HG02642 (cell line): ENCODE results near the gene MACROD2.
A peak's percentile ranks its signal among the peaks of the same experiment; 100 is the strongest.

Source experiments
- ATAC-seq: cut with Tn5 transposase; IDR thresholded peaks from one replicate; pipeline ENCODE4 v1.9.1; 2021; ENCODE audit warnings: mild to moderate bottlenecking; ENCODE audit not compliant: unreplicated experiment, poor library complexity

Gene MACROD2

DNA sequence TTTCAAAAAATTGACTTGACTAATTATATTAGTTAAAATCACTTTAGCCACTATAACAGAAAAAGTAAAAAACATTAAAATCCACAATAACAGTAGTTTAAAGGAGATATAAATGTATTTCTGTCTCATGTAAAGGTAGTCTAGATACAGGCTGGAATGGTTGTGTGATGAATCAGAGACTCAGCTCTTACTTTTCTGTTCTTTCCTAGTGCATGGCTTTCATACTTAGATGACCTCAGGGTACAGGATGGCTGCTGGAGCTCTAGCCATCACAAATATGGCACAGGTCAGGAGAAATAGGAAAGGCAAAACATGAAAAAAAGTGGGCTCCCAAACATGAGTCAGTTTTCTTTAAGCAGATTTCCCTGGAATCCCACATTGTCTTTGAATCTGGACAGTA lies 499.8 kb downstream of the MACROD2 start:
- no peak for ATAC-seq

DNA sequence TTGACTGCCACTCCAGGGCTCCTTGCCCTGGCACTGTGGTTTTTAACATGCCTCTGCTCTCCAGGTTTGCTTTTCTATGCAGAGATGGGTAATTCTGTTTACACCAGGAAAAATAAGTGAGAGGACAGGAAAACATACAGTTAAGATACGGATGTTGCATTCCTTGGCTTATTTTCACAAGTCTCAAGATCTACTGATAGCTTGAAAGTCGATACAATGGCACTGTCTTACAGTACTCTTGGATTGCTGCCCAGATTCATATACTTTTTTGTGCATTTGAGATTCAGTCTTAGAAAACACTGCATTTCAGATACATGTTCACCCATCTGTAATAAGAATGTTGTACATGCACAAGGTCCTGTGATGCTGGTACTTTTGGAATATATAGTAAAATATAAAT lies 501.7 kb downstream of the MACROD2 start:
- no peak for ATAC-seq

DNA sequence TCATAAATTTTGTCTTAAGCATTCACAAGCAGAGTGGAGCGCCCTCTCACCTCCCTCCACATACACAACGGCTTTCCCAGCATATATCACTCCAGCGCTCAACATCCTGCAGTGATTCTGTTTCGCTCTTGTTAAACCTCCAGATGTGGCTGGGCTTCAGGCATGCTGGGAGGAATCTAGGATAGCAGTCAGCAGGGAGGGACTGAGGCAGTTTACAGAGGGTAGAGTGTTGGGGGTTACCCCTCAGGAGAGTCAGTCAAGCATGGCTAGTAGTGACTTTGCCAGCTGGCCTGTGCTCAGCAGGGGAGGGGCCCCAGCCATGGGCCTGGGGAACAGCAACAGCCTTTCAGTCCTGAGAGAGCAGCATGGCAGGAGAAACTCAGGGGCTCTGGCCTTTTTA lies 503.5 kb downstream of the MACROD2 start:
- ATAC-seq = no peak

DNA sequence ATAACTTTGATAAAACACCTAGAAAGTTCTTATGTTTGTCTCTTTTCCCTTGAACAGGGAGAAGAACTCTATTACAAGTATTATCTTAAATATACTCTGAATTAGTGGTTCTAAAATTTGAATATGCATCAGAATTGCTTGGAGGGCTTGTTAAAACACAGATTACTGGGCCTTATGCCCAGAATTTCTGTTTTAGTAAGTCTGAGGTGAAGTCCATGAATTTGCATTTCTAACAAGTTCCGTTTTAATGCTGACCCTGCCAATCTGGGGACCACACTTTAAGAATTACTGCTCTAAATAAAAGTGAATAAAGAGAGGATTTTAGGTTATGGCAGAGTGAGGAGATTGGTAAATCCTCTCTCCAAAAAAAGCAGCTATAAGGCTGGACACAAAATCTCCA lies 510.2 kb downstream of the MACROD2 start:
- no peak for ATAC-seq

DNA sequence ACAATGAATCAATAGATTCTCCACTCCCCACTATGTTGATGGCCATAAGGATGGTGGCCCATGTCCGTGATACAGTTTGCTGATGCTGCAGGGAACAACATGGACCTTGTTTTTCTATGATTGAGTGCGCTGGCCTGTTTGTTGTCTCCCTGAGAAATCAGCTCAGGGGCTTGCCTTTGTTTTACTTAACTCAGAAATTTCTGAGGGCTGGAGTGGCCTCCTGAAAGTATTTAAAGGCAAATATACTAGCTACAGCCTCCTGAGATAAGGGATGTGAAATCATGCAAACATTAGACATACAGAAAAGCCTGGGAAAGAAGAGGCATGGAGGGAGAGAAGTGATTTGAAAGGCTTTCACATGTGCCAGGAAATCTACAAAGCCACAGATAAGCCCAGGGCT lies 512.4 kb downstream of the MACROD2 start:
- ATAC-seq = no peak

DNA sequence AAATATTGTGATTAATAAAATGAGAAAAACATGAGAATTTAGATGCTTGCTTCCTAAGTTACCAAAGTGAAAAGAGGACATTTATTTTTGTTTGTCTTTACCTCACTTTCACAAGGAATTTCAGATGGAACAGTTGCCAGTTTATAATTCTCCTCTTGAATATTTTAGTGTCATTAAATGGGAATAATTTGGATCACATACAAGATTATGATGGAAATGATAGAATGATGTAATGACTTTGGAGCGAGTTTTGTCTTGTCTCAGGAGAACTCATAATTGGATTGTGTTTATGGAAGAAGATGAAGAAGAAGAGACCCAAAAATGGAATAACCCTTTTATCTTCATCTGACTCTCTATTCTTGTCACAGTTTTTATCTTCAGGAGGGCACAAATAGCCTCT lies 515.0 kb downstream of the MACROD2 start:
- no peak for ATAC-seq

DNA sequence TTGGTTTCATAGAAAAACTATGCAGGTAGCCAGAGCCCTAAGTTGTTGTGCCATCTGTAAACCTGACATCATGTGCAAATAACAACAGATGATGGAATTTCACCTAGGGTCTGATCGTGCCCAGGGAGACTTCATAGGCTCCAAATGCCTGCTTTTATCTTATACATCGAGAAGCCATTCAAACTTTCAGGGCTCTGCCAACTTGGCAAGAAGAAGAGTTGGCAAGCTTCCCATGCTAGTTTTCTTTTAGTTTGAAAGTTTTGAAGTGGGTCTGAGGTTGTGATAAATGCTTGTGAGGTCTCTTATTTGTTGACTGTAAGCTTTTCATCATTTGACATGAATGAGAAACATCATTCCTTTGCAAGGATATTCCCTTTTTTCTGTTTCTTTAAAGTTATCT lies 517.5 kb downstream of the MACROD2 start:
- ATAC-seq = no peak

DNA sequence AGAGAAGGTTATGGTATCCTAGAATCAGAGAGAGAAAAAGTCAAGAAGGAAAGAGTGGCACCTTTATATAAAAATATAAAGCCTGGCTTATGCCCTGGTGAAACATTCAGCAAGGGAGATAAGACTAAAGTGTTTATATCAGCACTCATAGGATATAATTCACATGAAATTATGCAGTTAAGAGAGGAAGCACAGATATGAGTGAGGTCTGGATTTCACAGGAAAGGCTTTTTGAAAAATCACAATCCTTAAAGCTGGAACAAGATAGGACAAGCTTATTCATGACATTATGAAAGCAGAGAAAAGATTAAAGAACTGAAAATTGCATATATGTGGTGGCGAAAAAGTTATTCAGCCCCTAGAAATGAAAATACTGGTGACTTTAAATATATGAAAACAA lies 523.3 kb downstream of the MACROD2 start:
- no peak for ATAC-seq

DNA sequence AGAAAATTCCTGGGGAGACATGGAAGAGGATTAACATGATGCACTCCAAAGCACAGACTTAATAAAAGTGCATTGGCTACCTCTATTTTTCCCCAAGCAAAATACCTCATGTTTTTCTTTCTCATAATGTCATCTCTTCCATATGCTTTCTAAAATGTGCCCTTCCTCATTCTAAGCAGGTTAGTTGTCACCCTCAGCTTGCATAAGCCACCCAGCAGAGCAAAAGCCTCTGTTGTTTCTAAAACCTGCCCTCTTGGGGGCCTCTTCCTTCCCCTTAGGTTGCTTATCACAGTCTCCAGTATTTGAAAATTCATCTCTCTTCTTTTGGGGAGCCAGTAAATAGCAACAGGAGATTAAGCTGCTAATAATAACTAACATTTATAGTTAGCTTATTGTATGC lies 525.7 kb downstream of the MACROD2 start:
- ATAC-seq = no peak

DNA sequence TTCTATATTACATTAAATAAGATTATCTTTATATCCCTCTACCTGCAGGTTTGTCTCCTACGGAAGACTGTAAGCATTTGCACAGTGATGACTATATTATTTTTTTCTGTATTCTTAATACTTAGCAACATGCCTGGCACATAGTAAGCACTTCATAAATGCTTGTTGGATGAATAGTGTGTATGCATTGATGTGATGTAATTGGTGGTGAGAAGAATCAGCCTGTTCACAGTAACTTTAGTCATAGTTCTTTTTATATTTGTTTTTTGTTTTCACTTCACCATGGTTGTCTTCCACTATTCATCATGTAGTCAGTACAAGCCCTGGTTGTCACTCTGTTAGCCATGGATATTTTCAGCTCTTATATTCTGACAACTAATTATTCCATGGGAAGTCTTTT lies 526.1 kb downstream of the MACROD2 start:
- ATAC-seq = no peak

DNA sequence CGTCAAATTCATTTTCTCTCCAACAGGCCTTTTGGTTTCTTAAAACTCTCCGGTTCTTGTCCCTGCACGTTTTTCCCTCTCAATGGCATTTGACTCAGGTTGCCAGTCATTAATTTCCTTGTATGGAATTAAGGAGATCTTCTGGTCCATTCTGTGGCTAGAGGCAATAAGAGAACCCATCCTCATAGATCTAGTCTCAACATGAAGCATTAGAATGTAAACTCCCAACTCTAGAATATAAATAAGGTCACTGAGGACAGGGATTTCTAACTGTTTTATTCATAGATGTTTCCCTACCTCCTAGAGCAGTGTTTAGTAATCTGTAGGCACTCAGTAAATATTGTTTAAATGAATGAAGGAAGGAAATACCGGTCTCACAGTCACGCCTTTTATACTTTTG lies 527.3 kb downstream of the MACROD2 start:
- no peak for ATAC-seq

DNA sequence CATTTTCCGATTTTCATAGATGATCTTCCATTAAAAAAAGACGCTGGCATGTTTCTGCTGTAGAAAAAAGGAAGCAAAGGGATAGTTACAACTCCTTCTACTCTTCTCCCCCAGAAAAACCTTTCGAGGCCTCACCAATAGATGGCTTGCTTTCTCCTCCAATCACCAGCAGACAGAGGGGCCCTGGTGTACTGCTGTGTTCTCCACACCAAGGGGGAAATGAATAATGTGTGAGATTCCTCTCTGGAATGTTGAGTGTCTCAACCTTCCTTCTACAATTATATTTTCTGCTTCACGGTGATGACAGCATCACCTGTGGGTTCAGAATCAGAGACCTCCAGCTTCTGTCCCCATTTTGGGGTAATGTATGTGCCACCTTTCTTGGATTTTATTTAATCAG lies 527.8 kb downstream of the MACROD2 start:
- no peak for ATAC-seq

DNA sequence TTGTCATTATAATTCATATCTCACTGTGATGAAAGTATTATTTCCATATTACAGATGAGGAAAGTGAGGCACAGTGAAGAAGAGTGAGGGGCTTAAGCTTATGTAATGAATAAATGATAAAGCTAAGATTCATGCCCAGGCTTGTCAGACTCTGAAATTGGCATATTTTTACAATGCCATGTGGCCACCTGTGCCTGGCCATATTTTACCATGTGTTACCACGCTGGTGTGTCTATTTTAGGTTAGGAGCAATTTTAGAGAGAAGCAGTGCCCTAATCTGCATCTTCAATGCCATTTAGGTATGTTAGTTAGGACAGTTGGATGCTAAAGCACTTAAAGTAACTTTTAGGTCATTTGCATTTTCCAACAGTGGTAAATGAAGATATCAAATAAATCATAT lies 530.1 kb downstream of the MACROD2 start:
- no peak for ATAC-seq

DNA sequence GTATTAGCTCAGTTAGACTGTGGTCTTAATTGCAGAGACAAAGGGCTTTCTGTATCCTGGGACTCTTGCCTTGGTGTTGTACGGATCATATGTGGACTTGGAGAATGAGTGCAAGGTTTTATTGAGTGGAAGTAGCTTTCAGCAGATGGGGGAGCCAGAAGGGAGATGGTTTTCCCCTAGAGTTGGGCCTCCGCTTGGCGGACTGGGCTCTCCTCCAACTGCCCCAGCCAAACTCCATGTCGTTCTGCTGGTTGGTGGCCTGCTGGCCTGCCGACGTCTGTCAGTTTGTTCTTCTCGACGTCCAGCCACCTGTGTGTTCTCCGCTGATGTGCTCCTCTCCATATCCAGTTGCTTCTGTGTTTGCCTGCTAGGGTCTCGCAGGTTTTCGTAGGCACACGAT lies 531.6 kb downstream of the MACROD2 start:
- no peak for ATAC-seq

DNA sequence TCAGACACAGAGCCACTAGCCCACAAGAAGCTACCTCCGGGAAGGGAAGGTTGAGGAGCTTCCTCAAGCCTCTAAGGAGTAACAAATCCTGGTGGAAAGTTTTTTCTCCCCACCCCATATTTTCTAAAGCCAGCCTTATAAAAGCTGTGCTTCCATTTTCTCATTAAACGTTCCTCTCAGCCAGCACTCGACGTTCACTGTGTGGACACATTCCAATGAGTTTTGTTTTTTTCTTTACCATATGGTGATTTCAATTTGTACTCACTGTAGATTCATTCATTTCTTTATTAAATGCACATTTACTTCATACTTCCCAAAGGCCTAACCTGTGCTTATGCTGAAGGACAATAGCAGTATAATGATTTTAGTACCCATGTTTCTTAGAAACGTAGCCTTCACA lies 536.5 kb downstream of the MACROD2 start:
- ATAC-seq = no peak

DNA sequence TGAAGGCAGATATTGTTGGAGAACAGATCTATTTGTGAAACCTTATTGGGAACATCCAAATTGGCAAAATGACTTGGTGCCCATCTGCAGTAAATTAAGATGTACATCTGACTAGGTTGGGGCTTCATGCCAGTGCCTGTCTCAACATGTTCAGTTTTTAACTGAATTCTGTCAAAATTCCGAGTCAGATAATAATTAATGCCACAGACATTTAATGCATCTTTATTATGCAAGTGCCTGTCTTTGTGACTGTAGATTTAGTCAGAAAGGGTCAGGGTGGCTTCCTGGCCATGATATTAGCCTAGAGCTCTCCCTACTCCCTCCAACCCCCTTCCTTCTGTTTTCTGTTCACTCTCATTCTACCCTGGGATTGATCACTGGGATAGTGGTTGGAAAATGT lies 541.4 kb downstream of the MACROD2 start:
- ATAC-seq = no peak

DNA sequence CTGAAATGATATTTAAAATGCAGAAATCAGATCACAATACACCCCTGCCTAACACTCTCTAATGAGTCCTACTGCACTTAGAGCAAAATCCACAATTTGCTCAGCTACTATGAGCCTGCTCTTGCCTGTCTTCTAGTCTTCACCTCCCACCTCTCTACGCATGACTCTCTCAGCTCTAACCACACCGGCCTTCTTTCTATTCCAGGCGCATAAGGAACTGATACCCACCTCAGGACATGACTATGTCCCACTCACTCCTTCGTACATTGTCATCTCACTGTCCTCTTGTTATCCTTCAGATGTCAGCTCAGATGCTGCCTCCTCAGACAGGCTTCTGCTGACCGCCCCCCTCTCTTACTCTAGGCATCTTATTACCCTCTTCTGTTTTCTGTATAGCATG lies 543.1 kb downstream of the MACROD2 start:
- ATAC-seq = peak; percentile 97

DNA sequence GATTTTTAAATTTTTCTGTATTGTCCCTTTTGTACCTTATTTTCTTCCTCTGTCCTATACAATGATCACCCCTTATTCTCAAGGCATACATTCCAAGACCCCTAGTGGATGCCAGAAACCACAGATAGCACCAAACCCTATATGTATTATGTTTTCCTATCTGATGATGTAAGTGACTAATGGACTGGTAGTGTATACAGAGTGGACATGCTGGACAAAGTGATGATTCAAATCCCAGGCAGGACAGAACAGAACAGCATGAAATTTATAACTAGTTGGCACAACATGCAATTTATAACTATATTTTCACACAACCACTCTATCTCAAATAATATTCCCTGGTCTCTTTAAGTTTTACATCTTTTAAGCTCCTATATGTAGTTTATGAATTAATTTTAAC lies 547.7 kb downstream of the MACROD2 start:
- ATAC-seq = no peak

DNA sequence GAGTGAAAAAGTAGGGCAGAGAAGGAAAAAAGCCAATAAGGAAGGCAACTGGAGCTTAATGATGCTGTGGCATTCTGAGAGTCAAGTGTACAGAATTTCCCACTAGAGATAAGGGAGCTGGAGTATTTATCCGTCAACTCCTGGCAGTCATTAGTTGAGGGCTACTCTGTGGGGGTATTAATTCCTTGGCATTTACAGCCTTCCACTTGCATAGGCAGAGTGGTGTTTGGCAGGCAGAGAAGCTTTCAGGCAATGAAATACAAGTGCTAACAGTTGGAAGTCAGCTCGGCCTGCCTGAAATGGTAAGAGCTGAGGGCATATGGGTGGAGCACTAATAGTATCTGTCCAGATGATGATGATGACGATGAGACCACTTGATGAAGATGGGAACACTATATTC lies 549.4 kb downstream of the MACROD2 start:
- ATAC-seq = no peak

DNA sequence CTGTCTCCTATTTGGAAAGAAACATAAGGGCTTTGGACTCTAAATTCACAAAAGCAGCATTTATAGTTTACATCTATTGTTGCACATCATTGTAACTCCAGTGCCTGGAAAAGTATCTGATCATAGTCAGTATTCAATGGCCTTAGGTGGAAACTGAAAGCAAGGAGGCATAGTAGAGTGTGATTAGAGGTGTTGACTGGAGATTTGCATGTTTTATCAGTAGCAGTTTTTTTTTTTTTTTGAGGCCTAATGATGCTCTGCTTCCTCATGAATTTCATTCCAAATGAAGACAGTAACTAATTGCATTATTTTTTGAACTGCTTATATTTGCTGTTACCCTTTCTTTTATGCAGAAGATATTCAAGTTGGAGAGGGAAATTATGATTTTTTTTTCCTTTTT lies 555.3 kb downstream of the MACROD2 start:
- ATAC-seq = no peak

DNA sequence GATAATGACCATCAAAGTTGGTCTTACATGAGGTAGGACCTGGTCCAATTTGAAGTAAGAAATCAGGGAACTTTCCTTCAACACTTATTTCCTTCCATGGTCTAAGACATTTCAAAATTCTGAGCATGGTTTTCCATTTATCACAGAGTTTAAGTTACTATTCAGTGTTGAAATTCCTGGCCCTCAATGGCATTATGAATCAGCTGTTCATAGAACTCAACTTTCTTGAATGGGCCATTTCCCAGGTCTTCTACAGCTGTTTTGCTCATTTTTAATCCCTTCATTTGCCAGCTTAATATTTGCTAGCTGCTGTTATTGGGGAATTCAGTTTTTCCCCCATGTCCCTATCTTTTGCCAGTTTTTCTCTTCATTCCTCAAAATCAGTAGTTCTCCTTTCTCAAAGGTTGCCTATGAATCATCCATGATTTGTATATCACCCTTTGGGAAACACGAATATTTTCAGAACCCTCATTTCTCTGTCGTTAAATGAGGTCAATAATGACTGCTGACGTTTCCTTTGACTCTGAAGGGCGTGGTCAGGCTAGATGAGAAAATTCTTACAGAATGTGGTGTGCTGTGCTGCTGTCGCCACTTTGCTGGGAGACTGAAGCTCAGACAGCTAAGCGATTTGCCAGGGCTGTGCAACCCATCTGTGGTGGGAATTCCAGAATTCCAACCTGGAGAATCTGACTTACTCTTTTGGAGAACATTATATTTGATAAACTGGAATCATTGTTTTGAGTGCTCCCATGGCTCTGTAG lies 558.6 kb downstream of the MACROD2 start:
- no peak for ATAC-seq

DNA sequence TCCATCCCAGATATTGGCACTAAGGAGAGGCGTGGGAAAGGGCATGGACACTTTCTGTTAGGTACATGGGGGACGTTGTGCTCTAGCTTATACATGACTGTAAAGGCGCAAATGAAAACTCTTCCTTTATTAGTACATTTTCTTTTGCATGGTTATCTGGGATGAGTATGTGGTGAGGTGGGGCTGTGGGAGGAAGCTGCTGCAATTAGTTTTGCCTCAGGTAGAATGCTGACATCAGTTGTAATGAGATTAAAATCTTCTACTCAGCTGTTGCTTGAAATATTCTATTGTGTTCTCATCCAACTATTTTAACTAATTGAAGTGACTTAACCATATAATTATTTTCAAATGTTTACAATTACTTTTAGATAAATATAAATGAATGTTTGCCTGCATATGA lies 560.4 kb downstream of the MACROD2 start:
- ATAC-seq = no peak

DNA sequence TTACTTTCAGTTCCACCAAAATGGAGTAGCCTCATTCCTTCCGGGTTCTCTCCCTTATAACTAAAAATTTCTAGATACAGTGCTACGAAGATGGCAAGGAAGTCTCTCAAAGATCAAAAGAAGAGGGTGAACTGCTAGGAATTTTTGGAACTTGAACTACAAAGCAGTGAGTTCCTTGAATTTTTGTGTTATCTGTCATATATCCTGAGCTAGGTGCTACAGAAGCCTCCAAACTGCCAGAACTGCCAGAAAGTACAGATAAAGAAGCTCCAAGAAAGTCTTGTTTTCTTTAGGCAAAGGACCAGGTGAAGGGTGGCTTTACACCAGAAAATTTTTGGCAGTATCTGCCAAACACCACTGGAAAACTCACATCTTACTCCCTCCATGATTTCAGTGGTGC lies 560.9 kb downstream of the MACROD2 start:
- ATAC-seq = no peak
